ENCODE data around the gene NR4A3.

Gene NR4A3

DNA sequence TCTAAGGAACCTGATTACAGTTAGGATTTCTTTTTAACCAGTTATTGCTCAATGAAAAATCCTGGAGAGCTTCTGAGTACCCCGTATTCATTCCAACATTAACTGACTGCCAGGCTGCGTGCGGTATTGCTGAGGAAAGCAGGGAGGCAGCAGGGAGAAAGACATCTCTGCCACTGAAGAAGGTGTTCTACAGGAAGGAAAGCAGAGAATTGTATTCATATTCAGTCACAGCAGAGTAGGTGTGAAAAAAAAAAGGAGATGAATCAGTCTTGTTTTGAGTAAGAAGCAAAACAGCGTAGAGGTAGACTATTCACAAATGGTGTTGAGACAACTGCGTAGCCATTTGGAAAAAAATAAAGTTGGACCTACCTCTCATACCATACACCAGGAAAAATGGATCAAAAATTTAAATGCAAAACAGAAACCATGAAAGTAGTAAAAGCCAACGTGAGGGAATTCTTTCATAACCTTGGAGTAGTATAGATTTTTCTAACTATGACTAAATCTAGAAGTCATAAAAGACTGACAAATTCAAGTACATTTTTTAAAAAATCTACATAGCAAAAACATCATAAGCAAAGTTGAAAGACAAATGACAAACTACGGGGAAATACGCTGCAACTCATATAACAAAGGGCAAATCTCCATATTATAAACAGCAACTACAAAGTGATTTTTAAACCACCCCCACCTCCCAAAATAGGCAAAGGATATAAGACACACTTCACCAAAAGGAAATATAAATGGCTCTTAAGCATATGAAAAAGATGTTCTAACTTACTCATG, 9.9 kb upstream of the NR4A3 start:
- H3K27ac ChIP-seq: no peak overlapping the region
- no peak for DNase-seq (ENCODE audit: low read depth, low spot score)

DNA sequence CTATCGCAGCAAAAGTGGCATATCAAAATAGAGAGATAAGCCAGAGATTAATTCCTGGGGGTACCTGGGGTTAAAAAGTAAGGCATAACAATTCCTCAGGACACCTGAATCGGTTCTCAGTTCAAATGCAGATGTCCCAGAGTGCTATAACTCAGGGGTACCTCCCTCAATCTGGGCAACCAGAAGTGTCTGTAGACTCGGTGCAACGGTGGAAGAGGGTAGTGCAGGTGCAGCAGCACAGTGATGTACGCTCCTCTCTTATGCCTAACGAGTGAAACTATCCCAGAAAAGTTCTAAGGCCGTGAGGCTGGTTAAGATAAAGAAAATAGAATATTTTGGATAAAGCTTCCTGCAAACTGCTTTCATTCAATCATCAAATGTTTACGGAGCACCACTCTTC, 7.9 kb upstream of the NR4A3 start:
- no peak overlapping the region for H3K27ac ChIP-seq
- no peak for DNase-seq (ENCODE audit: low read depth, low spot score)

DNA sequence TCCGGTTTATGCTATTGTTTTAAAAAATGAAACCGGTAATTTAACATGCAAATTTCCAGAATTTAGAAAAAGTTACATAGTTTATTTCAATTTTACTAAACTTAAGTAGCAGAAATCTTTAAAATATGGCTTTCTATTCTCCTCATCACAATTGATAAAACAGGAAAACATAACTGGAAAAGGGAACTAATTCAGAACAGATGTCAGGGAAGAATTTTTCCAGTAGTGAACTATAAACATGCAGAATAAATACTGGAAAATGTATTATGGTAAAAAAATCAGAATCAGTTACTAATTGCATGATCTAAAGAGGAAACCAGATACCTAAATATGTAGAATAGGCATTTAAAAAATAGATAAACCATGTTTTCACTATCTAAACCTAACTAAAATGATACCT, 7.3 kb upstream of the NR4A3 start:
- DNase-seq (ENCODE audit: low read depth, low spot score): no peak
- no peak overlapping the region for H3K27ac ChIP-seq

DNA sequence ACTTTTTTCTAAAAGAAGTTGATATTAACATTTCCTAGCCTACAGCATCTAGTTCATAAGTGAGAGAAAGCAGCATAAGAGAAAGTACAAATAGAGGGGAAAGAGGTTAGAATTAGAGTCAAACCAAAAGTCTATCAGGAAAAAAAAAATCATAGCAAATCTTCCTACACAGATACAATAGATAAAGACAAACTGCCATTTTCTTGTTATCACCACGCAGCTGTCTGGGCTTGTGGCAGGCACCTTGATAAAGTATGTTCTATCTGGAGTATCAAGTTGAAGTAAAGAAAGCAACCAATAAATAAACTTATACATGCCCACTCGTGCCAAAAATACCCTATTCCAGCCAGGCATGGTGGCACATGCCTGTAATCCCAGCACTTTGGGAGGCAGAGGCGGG, 5.3 kb upstream of the NR4A3 start:
- DNase-seq (ENCODE audit: low read depth, low spot score): no peak
- H3K27ac ChIP-seq: no peak overlapping the region

DNA sequence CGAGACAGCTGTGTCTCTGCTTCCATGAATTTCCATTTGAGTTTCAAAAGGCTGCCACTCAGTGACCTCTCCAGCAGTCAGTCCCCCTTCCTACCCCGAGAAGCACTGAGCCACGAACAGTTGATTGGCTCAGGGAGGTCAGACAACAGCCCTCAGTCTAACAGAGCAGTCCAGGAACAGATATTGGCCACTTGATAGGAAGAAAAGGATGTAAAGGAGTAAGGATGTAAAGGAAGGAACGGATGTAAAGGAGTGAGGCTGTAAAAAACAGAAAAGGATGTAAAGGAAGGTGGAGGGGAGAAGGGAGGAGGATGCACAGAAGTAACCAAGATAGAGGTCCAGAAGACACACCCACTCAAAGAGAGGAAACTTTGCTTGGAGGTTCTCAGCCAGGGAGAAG, 3.2 kb upstream of the NR4A3 start:
- H3K27ac ChIP-seq: no peak overlapping the region
- no peak for DNase-seq (ENCODE audit: low read depth, low spot score)

DNA sequence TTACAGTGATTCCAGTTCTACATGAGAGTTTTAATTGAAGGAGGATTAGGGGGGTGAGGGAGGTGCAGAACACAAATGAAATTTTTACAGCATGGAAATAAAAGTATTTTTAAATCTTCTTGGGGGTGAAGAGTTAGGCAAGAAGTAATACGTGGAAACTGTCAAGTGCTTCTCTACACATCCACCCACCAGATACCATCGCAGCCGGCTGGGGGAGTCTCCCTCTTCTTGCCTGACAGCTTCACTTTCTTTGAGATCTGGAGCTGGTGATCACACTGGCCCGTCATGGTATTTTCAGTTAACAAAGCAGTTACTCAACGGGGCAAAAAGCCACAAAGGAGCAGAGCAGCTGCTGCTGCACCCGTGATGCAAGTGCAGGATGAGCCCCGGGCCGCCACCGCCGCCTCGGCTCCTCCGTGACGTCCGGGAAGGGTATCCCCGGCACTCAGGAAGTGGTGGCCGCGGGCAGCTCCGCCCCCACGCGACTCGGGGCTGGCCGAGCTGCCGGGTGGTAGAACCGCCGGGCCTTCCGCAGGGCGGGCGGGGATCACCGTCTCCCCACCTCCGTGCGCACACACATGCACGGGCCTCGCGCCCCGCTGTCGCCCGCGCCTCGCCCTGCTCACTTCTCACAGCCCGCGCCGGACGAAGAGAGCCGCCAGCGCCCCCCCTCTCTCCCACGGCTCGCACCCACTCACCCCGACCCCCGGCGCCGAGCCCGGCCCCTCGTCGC, 2.4 kb upstream of the NR4A3 start:
- DNase-seq (ENCODE audit: low read depth, low spot score): no peak
- H3K27ac ChIP-seq: peak overlapping the region; percentile 83

DNA sequence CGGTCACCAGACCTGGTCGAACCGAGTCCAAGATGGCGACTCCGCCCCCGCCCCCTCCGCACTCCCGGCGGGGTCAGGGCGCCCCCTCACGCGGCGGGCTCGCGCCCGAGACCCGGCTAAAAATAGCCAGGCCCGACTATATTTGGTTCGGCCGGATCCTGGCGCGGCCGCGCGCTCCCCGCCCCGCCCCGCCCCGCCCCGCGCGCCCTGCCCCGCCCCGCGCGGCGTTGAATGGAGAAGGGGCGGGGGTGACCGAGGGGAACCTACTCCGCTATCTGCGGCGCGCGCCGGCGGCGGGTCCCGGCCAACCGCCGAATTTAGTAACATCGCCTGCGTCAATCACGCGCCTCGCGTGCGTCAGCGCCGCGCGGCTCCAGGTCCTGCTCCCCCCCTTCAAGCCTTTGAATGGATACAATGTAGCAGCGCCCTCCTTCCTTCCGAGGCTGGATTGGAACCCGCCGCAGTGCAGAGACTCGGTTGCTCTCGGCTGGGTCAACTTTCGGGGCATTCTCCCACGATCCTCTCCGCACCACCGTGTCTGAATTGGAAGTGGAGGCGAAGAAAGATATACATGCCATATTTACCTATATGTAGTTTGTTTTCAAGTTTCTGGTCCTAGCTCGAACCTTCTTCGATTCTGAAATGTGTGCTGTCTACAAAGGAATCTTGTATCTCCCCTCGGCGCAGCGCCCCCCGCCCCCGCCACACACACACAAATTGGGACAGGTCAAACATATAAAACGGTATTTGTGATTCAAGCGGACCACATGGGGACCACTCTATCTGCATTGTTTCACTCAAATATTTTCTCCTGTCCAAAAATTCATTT, 1.6 kb upstream of the NR4A3 start:
- DNase-seq (ENCODE audit: low read depth, low spot score): no peak
- H3K27ac ChIP-seq: peak overlapping the region; percentile 83

DNA sequence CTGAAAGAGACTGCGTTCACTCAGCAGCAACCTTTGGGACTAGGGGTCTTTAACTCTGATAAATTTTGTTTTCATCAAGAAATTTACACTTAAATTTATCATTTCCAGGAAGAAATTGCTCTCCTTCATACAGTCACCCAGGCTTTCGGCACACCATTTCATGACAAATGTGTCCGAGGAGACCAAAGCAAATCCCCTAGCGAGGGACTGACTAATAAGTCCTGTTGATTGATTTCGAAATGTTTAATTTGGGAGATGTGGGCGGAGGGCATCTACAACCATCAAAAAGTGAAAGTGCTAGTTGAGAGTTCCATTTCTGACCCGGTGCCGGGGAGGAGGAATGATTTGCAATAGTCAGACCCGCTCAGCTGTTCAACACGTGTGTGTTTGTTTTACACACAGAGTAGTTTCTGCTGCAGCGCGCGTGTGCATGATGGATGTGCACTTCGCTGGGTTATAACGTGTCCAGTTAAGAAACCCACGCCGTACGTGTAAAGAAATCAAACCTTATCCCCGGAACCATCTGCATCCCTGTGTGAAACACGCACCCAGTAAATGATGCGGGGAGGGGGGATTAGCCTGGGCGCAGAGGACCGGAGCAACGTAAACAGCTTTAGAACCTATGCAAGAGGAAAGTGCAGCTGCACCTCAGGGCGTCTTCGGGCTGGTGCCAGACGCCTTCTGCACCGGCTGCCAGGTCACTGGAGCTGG, 845 bp upstream of the NR4A3 start:
- H3K27ac ChIP-seq: peak overlapping the region; percentile 83
- no peak for DNase-seq (ENCODE audit: low read depth, low spot score)

DNA sequence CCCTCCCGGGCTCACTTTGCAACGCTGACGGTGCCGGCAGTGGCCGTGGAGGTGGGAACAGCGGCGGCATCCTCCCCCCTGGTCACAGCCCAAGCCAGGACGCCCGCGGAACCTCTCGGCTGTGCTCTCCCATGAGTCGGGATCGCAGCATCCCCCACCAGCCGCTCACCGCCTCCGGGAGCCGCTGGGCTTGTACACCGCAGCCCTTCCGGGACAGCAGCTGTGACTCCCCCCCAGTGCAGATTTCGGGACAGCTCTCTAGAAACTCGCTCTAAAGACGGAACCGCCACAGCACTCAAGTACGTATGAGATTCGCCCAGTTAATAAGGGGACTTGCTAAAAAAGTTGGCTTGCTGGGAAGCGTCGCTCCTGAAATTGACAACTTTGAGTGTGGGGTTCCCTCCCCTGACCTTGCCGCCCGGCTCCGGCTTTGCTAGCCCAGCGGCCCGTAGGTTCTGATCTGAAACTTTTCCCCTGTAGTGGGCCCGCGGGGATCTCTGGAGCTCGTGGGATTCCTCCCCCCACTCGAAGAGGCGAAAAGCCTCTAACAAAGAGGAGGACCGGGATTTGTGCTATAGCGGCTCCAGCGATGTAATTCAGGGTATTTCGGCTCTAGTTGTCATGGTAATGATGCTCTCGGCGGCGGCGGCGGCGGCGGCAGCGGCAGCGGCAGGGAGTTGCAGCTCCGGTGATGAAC, 572 bp downstream of the NR4A3 start:
- no peak for DNase-seq (ENCODE audit: low read depth, low spot score)
- H3K27ac ChIP-seq: no peak overlapping the region

DNA sequence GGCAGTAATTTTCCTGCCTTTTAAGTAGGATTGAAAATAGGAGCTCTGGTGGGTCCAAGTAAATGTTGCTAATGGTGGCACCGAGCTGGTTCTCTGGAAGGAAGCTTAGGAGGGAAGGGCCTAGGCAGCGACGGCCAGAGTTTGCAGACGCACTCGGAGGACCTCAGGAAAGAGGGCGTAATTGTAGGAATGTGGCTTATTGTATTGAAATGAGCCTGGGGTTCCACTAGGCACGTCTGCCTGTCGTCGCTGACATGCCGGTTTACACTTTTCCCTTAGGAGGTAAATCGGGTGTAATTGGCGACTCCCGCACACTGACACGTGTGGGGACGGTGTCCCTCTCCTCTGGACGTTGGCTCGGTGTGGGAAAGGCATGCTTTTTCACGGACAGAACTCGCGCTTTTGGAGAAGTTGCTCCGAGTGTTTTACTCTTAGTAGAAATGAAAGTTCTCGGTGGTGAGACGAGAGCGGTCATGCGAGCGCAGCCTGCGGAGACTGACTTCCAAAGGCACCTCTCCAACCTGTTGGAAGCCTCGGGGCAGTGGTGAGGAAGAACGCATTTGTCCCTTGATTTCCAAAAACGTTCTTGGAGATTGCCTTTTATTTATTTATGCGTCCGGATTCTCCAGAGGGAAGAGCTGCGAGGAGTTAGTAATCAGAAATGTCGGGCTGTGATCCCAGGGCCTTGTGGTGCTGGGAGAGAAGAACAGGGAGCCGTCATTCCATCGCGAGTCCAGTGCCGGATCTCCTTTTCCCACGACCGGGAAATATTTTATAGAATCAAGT, 1.3 kb downstream of the NR4A3 start:
- no peak for DNase-seq (ENCODE audit: low read depth, low spot score)
- H3K27ac ChIP-seq: no peak overlapping the region

DNA sequence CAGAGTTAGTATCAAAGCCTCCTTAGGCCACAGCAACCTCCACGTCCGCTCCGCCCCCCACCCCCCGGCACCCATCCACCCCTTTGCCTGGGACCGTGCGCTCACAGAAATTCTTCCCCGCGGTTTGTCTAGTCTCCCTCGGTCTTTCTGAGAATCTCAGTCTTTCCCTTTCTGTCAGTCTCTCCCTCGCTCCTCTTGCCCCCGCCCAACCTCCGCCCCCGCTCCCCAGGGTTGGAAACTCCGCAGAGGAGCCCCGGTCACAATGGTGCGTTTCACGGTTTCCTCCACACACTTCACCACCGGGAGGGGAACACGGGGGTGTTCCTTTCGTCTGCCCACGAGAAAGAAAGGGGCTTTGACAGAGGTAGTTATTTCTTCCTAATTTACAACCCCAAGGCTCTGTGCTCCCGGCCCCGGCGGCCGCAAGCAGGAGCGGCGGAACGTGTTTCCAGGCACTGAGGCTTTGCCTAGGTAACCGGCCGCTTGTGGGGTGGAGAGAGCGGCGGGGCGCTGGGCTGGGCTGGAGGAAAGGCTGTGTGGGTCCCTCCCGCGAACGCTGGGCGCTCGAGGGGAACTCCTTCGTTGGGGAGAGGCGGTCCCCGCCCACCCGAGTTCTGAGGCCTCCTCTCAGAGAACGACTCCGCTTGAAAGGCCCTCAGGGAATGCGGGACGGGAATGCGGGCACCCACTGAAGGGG, 2.1 kb downstream of the NR4A3 start:
- H3K27ac ChIP-seq: no peak overlapping the region
- DNase-seq (ENCODE audit: low read depth, low spot score): no peak

DNA sequence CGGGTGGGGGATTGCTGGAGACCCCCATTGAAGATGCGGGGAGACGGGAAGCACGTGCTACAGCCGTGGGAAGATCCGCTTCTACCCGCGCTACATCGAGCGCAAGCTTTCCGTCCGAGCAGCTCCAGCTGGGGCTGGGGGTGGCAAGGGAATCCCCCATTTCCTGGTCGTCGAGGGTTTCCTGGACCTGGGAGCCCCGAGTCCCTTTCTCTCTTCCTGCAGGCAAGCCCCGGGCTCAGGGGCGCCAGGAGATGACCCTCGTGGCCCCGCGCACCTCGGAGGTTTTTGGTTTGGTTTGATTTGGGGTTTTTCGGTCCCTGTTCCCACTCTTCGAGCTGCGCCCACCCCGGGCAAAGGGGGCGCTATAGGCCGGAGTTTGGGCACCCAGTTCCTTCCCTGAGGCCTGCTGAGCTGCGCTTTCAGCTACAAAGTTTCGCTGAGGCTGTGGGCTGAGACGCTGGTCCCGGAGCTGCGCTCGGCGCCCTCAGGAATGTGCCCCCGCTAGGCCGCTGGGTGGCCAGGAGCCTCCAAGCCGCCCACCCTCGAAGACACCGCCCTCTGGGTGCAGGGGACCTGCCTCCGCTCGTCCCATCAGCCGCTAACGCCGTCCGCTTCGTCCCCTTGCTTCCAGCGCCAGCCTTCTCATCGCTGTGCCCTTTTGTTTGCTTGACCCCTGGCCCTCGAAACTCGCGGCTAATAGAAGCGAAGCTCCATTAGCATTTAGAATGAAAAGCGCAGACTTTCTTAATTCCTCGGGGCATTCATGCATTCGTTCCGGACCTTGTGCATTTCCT, 2.9 kb downstream of the NR4A3 start:
- no peak overlapping the region for H3K27ac ChIP-seq
- DNase-seq (ENCODE audit: low read depth, low spot score): no peak

DNA sequence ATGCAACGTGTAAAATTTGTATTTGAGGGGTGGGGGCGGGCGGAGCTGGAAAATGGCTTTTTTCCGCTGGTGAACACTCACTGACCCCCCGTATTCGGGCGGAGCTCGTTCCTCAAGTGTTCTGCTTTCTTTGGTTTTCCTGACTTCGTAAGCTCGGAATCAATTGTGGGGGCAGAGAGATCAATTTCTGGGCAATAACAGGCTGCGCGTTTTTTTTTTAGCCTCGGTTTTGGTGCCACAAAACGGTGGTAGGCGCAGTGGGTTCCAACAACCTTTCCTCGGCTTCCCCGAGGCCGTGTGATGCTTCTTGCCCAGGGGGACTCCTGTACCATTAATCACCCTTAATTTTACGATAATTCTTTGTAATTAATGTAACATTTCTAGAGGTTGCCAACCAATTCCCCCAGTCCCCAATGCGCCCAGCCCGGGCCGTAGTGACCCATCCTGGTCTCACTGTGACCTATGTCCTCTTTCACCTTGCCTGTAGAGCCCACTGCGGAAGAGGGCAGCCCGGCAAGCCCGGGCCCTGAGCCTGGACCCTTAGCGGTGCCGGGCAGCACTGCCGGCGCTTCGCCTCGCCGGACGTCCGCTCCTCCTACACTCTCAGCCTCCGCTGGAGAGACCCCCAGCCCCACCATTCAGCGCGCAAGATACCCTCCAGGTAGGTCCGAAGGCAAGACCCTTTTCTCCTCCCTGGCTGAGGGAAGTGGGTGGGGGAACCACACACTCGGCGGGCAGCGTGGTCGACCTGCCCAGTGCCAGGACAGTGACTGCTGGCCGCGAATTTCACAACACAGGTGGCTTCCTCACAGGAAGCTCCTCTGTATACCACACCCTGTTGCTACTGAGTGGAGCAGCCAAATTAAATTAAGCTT, 3.7 kb downstream of the NR4A3 start:
- no peak for DNase-seq (ENCODE audit: low read depth, low spot score)
- no peak overlapping the region for H3K27ac ChIP-seq

DNA sequence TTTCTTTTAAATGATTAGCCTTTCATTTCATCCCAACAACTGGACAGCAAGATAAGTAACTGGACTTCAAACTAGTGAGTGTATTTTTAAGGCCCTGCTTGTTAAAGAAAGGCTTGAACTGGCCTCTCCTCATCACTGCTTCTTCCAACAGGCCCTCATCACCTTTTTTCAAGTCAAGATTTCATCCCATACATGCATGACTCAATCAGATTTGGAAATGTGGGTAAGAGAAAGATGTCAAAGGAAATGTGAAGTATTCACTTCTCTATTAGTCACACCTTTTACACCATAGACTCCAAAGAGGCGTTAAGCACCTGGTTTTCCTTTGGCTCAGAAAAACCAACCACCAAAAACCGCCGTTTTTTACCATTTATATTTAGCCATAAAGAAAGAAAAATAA, 4.9 kb downstream of the NR4A3 start:
- H3K27ac ChIP-seq: no peak overlapping the region
- DNase-seq (ENCODE audit: low read depth, low spot score): no peak

DNA sequence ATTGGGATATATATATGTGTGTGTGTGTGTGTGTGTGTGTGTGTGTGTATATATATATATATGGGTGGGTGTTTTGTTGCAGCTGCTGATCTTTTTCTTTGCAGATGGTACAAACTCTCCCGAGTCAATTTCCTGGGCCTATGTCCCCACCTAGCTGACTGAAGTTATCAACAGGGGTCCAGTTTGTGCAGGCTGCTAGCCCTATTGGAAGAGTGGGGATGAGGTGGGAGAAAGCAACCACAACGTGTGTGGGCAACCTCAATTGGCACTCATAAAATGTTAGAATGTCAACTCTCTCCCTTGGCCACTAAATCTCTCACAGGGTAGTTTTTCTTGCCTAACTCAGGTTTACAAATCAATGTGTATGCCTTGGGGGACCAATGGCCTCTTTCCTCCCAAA, 5.6 kb downstream of the NR4A3 start:
- no peak overlapping the region for H3K27ac ChIP-seq
- no peak for DNase-seq (ENCODE audit: low read depth, low spot score)

DNA sequence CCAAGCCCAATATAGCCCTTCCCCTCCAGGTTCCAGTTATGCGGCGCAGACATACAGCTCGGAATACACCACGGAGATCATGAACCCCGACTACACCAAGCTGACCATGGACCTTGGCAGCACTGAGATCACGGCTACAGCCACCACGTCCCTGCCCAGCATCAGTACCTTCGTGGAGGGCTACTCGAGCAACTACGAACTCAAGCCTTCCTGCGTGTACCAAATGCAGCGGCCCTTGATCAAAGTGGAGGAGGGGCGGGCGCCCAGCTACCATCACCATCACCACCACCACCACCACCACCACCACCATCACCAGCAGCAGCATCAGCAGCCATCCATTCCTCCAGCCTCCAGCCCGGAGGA, 6.3 kb downstream of the NR4A3 start:
- DNase-seq (ENCODE audit: low read depth, low spot score): no peak
- no peak overlapping the region for H3K27ac ChIP-seq
